ENCODE results near the gene AP3B1.

GRCh38 chr5:78288246-78288645 lies 6.3 kb downstream of the AP3B1 start:
- TF ChIP-seq CTCF (IDR thresholded peaks at IDR 0.05) (no peak), POLR2A (IDR thresholded peaks at IDR 0.05) (no peak)

Data from testis (tissue), 2 donors.